Sigmoid colon (tissue), 4 donors: ENCODE data around the gene FMN2.

Experiments used
- POLR2A ChIP-seq, 2 donors: fragments of 450-650 bp; IDR thresholded peaks; one replicate each; pipeline ENCODE4 v1.6.1; 2016; ENCODE audit warnings: antibody characterized with exemption in 2 of 2, mild to moderate bottlenecking in 2 of 2, moderate library complexity in 2 of 2
- POLR2AphosphoS5 ChIP-seq, 4 donors: sonication (generic); formaldehyde crosslinking; IDR thresholded peaks; one replicate each; pipeline ENCODE4 v1.6.1; 2017; ENCODE audit warnings: antibody characterized with exemption in 4 of 4
- TF ChIP-seq, protein P1 (sequence below), 4 experiments: fragments of 450-650 bp in 3 of 4; fragments of 200-600 bp in 1 of 4; IDR thresholded peaks; one replicate each; pipeline ENCODE4 v1.5.1; 2016 to 2019; ENCODE audit warnings: antibody characterized with exemption in 4 of 4, mild to moderate bottlenecking in 3 of 4, moderate library complexity in 2 of 4

DNA sequence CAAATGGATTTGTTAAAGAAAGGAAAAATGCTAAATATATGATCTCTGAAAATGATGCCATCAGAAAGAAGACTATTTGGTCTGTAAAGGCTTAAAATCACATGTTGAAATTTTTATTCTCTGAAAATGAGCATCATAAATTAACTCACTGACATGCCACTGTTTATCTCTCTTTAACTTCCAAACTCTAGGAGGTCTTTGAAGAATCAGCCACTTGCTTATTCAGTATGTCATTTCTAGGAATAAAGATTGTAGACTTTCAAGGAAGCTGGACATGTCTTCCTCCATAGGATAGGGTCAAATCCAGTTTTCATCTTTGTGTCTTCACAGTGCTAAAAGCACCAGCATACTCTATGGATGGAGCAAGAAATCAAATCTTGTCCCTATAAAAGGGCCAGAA, 147.6 kb downstream of the FMN2 start:
- TF ChIP-seq POLR2AphosphoS5 (IDR thresholded peaks at IDR 0.05) = no peak
- no peak for TF ChIP-seq POLR2A (IDR thresholded peaks at IDR 0.05)
- TF ChIP-seq, protein P1, sequence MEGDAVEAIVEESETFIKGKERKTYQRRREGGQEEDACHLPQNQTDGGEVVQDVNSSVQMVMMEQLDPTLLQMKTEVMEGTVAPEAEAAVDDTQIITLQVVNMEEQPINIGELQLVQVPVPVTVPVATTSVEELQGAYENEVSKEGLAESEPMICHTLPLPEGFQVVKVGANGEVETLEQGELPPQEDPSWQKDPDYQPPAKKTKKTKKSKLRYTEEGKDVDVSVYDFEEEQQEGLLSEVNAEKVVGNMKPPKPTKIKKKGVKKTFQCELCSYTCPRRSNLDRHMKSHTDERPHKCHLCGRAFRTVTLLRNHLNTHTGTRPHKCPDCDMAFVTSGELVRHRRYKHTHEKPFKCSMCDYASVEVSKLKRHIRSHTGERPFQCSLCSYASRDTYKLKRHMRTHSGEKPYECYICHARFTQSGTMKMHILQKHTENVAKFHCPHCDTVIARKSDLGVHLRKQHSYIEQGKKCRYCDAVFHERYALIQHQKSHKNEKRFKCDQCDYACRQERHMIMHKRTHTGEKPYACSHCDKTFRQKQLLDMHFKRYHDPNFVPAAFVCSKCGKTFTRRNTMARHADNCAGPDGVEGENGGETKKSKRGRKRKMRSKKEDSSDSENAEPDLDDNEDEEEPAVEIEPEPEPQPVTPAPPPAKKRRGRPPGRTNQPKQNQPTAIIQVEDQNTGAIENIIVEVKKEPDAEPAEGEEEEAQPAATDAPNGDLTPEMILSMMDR (IDR thresholded peaks at IDR 0.05) = no peak
